Amniotic stem cell (primary cell): ENCODE results near the gene OR2AG2.
"Not testable (repeated sequence)": the region's sequence is repeated elsewhere in the genome, so short reads cannot be mapped to it uniquely, and the experiment has no call there.

ENCODE experiments used
- DNase-seq: peaks from one replicate; lab custom pipeline; 2025; lab: John Stamatoyannopoulos, UW

Gene OR2AG2

GRCh38 chr11:6771926-6772893, at the start of gene OR2AG2:
Gene OR2AG2, minus strand, starts transcription at chr11:6771976. Its CDS starts 3,019 bp downstream, at chr11:6768957.
- no peak for DNase-seq

- DNase-seq, result no peak
These were observed 47.2 kb upstream of the OR2AG2 start for GRCh38 chr11:6818967-6819366.

GRCh38 chr11:6817694-6818093, 45.9 kb upstream of the OR2AG2 start:
- DNase-seq, result no peak

GRCh38 chr11:6813656-6814055, 41.9 kb upstream of the OR2AG2 start:
- DNase-seq, result no peak

- DNase-seq, result peak; percentile 3
These were observed 40.7 kb upstream of the OR2AG2 start for GRCh38 chr11:6812390-6813005.

GRCh38 chr11:6801075-6801474, 29.3 kb upstream of the OR2AG2 start:
- not testable (repeated sequence) for DNase-seq

GRCh38 chr11:6799402-6799801, 27.6 kb upstream of the OR2AG2 start, which contains the start of gene OR6A2:
Gene OR6A2, minus strand, starts transcription at chr11:6799689. Its CDS starts 3,981 bp downstream, at chr11:6795708.
- no peak for DNase-seq

- no peak for DNase-seq
These were observed 22.9 kb upstream of the OR2AG2 start for GRCh38 chr11:6794639-6795038.

- DNase-seq, result no peak
These were observed 18.8 kb upstream of the OR2AG2 start for GRCh38 chr11:6790546-6790945.

GRCh38 chr11:6782720-6783119, 10.9 kb upstream of the OR2AG2 start, which contains the start of gene OR2AG1:
Gene OR2AG1, plus strand, starts transcription at chr11:6783020. Its CDS starts 2,018 bp downstream, at chr11:6785038.
- DNase-seq, result no peak

GRCh38 chr11:6780829-6781228, 9.1 kb upstream of the OR2AG2 start:
- DNase-seq, result no peak

- no peak for DNase-seq
These were observed 6.7 kb upstream of the OR2AG2 start for GRCh38 chr11:6778518-6778917.

GRCh38 chr11:6757373-6757967, 14.3 kb downstream of the OR2AG2 start:
- peak; percentile 9 for DNase-seq

GRCh38 chr11:6755953-6756347, 15.8 kb downstream of the OR2AG2 start:
- no peak for DNase-seq

GRCh38 chr11:6755303-6755952, 16.3 kb downstream of the OR2AG2 start:
- DNase-seq, result no peak

GRCh38 chr11:6747097-6747668, 24.6 kb downstream of the OR2AG2 start:
- no peak for DNase-seq

- no peak for DNase-seq
These were observed 25.1 kb downstream of the OR2AG2 start for GRCh38 chr11:6746626-6747025.

GRCh38 chr11:6746086-6746618, 25.6 kb downstream of the OR2AG2 start:
- DNase-seq, result no peak

GRCh38 chr11:6745465-6746015, 26.2 kb downstream of the OR2AG2 start:
- DNase-seq, result no peak

- DNase-seq, result no peak
These were observed 26.8 kb downstream of the OR2AG2 start for GRCh38 chr11:6745018-6745417.

GRCh38 chr11:6742260-6742659, 29.5 kb downstream of the OR2AG2 start:
- no peak for DNase-seq
